CD1c-positive myeloid dendritic cell (primary cell): ENCODE measurements around the gene CDKN3.
"Not testable (repeated sequence)": the region's sequence is repeated elsewhere in the genome, so short reads cannot be mapped to it uniquely, and the experiment has no call there.

Source experiments
- DNase-seq: peaks from one replicate; pipeline ENCODE4 v3.0.0-alpha.2; 2016; ENCODE audit errors: extremely low spot score

CDKN3 gene

GRCh38 chr14:54456820-54457608 lies 60.2 kb downstream of the CDKN3 start:
- DNase-seq, result not testable (repeated sequence)

DNA sequence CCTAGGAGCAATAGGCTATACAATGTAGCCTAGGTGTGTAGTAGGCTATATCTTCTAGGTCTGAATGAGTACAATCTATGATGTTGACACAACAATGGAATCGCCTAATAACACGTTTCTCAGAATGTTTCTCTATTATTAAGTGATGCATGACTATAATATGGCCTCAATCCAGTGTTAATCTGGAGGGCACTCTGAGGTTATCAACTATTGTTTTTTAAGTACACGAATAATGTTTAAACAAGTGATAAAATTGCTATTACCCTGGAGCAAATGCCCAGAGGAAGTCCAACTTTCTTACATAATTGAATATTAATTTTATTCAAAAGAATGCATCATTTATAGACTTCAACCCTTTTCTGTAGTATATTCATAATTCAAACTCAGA lies 60.8 kb downstream of the CDKN3 start:
- DNase-seq, result no peak

GRCh38 chr14:54458536-54458935 lies 61.7 kb downstream of the CDKN3 start:
- not testable (repeated sequence) for DNase-seq

DNA sequence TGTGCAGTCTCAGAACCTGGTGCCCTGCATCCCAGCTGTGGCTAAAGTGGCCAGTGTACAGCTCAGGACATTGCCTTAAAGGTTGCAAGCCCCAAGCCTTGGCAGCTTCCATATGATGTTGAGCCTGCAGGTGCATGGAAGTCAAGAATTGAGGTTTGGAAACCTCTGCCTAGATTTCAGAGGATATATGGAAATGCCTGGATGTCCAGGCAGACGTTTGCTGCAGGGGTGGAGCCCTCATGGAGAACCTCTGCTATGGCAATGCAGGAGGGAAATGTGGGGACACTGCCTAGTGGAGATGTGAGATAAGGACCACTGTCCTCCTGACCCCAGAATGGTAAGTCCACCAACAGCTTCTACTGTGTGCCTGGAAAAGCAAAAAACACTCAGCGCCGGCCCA lies 62.3 kb downstream of the CDKN3 start:
- DNase-seq, result no peak

GRCh38 chr14:54462048-54462447 lies 65.2 kb downstream of the CDKN3 start:
- no peak for DNase-seq

DNA sequence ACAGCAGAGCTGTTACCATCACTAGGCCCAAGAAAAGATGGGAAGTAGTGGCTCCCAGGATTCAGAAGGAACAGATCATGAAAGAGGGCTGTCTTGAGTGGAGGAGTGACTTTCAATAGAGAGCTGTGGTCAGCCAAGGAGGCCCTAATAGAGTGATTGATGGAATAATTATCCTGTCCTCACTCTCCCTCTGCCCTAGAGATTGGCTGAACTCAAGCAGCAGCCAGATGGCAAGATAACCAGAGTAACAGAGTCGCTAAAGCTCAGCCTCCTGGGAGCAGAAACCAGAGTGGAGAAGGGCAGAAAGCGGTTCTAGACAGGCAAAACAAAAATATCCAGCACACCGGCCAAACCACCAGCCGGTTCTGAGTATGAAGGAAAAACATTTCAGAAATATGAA lies 68.8 kb downstream of the CDKN3 start:
- no peak for DNase-seq

GRCh38 chr14:54467280-54467679 lies 70.5 kb downstream of the CDKN3 start:
- no peak for DNase-seq
